Measurements from ENCODE around the gene AVP.

- no peak for TF ChIP-seq THRA (IDR thresholded peaks at IDR 0.05)
- TF ChIP-seq GTF2F1 (IDR thresholded peaks at IDR 0.05; ENCODE audit: low read depth, low read length), result no peak
- TF ChIP-seq PRDM10 (IDR thresholded peaks at IDR 0.05; ENCODE audit: partially characterized antibody), result no peak
- TF ChIP-seq STAT6 (CRISPR knock-in tag; IDR thresholded peaks at IDR 0.05), result no peak
- no peak for TF ChIP-seq ZBED1 (IDR thresholded peaks at IDR 0.05)
- TF ChIP-seq UBTF (IDR thresholded peaks at IDR 0.05; ENCODE audit: borderline replicate concordance in 1 of 2, low read depth in 2 of 2, low read length in 2 of 2), result no peak
- no peak for TF ChIP-seq SMC3 (conservative IDR thresholded peaks at IDR 0.05; ENCODE audit: insufficient read depth, low read depth, low read length)
Measured at GRCh38 chr20:3074812-3075211, 9.7 kb downstream of the AVP start.

All from K562 (cell line).